ENCODE results near the gene CDH23. TPM values are rescaled to one million over a fixed set of nuclear protein-coding genes. Genes with fewer than 3 reads are reported as not detected.

The CDH23 gene
- total RNA-seq, 1 experiment from 2014 or later, result not detected

GRCh38 chr10:71443676-71444075 is 47.0 kb downstream of the CDH23 start:
- intact Hi-C loops (cut with micrococcal nuclease), result no loop called here

GRCh38 chr10:71444284-71445054 is 47.7 kb downstream of the CDH23 start:
- Histone ChIP-seq H3K9me3 (ENCODE audit: low read length) (no peaks in the 10 kb centered on the region), H3K4me1 (ENCODE audit: insufficient read depth, low read length) (no peaks in the 10 kb centered on the region), H2AFZ (ENCODE audit: low read length) (no peak overlapping the region), H4K20me1 (ENCODE audit: low read length) (no peaks in the 10 kb centered on the region), H3K27me3 (ENCODE audit: low read length) (no peaks in the 10 kb centered on the region), H3K36me3 (ENCODE audit: low read depth, low read length) (no peaks in the 10 kb centered on the region), H3K79me2 (ENCODE audit: low read length) (no peaks in the 10 kb centered on the region), H3K4me3 (ENCODE audit: low read length) (no peak overlapping the region), H3K4me2 (ENCODE audit: low read length) (no peak overlapping the region), H3K27ac (ENCODE audit: low read length) (no peak overlapping the region), H3F3A (ENCODE audit: low read length, unreplicated experiment) (no peaks in the 10 kb centered on the region), H3K9ac (ENCODE audit: low read length) (no peak overlapping the region), H3K9me2 (replicated peaks; ENCODE audit: low read length) (no peaks in the 10 kb centered on the region)
- intact Hi-C loops (cut with micrococcal nuclease), result no loop called here
- ChIA-PET CTCF (no interaction called here), POLR2A (ENCODE audit: unreplicated experiment) (no interaction called here)
- no TSS peak for BruUV-seq (replicated peaks)
- TF ChIP-seq EZH2 (IDR thresholded peaks at IDR 0.05; ENCODE audit: low read length, unreplicated experiment) (no peak), EZH2phosphoT487 (IDR thresholded peaks at IDR 0.05; ENCODE audit: borderline replicate concordance, low read length) (no peak)
- TF ChIP-seq, protein P1, sequence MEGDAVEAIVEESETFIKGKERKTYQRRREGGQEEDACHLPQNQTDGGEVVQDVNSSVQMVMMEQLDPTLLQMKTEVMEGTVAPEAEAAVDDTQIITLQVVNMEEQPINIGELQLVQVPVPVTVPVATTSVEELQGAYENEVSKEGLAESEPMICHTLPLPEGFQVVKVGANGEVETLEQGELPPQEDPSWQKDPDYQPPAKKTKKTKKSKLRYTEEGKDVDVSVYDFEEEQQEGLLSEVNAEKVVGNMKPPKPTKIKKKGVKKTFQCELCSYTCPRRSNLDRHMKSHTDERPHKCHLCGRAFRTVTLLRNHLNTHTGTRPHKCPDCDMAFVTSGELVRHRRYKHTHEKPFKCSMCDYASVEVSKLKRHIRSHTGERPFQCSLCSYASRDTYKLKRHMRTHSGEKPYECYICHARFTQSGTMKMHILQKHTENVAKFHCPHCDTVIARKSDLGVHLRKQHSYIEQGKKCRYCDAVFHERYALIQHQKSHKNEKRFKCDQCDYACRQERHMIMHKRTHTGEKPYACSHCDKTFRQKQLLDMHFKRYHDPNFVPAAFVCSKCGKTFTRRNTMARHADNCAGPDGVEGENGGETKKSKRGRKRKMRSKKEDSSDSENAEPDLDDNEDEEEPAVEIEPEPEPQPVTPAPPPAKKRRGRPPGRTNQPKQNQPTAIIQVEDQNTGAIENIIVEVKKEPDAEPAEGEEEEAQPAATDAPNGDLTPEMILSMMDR (conservative IDR thresholded peaks at IDR 0.05; ENCODE audit: low read depth, low read length), result no peak
- DNase-seq (no peak), ATAC-seq (no peak)

More at GRCh38 chr10:71443676-71444075, 47.0 kb downstream of the CDH23 start:
- no peak overlapping the region for H3K4me2 ChIP-seq (ENCODE audit: low read length)
- no peaks in the 10 kb centered on the region for H3K9me2 ChIP-seq (replicated peaks; ENCODE audit: low read length)
- no peak overlapping the region for H3K27ac ChIP-seq (ENCODE audit: low read length)
- H3K79me2 ChIP-seq (ENCODE audit: low read length), result no peaks in the 10 kb centered on the region
- CTCF ChIA-PET, result no interaction called here
- no peak overlapping the region for H3K9ac ChIP-seq (ENCODE audit: low read length)
- H4K20me1 ChIP-seq (ENCODE audit: low read length), result no peaks in the 10 kb centered on the region
- DNase-seq, result no peak
- no peaks in the 10 kb centered on the region for H3F3A ChIP-seq (ENCODE audit: low read length, unreplicated experiment)
- BruUV-seq (replicated peaks), result no TSS peak
- no peak overlapping the region for H3K4me3 ChIP-seq (ENCODE audit: low read length)
- no peaks in the 10 kb centered on the region for H3K9me3 ChIP-seq (ENCODE audit: low read length)
- TF ChIP-seq EZH2phosphoT487 (IDR thresholded peaks at IDR 0.05; ENCODE audit: borderline replicate concordance, low read length), result no peak
- no peak for TF ChIP-seq EZH2 (IDR thresholded peaks at IDR 0.05; ENCODE audit: low read length, unreplicated experiment)
- TF ChIP-seq, protein P1 (conservative IDR thresholded peaks at IDR 0.05; ENCODE audit: low read depth, low read length), result no peak
- no peak overlapping the region for H2AFZ ChIP-seq (ENCODE audit: low read length)
- H3K27me3 ChIP-seq (ENCODE audit: low read length), result no peaks in the 10 kb centered on the region
- POLR2A ChIA-PET (ENCODE audit: unreplicated experiment), result no interaction called here
- H3K36me3 ChIP-seq (ENCODE audit: low read depth, low read length), result no peaks in the 10 kb centered on the region
- no peaks in the 10 kb centered on the region for H3K4me1 ChIP-seq (ENCODE audit: insufficient read depth, low read length)
- ATAC-seq, result no peak

DNA sequence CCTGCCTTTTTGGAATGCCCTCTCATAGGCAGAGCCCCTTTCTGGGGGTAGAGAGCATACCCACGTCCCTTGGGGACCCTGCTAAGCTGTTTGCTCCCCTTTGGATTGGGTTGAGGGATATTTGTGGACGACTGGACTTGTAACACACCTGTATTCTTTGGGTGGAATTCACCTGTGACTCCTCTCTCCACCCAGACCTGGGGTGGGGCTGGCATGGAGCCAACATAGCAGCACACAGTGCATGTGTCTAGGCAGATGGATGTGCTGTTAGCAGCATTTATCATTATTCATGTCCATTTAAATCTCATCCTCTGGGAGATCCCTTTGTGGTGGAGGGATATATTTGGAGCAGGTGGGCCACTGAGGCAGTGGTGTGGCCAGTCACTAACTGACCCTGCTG is 51.0 kb downstream of the CDH23 start:
- Histone ChIP-seq H3K4me2 (ENCODE audit: low read length) (no peak overlapping the region), H2AFZ (ENCODE audit: low read length) (no peak overlapping the region), H4K20me1 (ENCODE audit: low read length) (no peaks in the 10 kb centered on the region), H3K9me2 (replicated peaks; ENCODE audit: low read length) (no peaks in the 10 kb centered on the region), H3F3A (ENCODE audit: low read length, unreplicated experiment) (no peaks in the 10 kb centered on the region), H3K4me3 (ENCODE audit: low read length) (no peak overlapping the region), H3K79me2 (ENCODE audit: low read length) (no peaks in the 10 kb centered on the region), H3K36me3 (ENCODE audit: low read depth, low read length) (no peaks in the 10 kb centered on the region), H3K27ac (ENCODE audit: low read length) (no peak overlapping the region), H3K27me3 (ENCODE audit: low read length) (no peaks in the 10 kb centered on the region), H3K9me3 (ENCODE audit: low read length) (no peaks in the 10 kb centered on the region), H3K4me1 (ENCODE audit: insufficient read depth, low read length) (no peaks in the 10 kb centered on the region), H3K9ac (ENCODE audit: low read length) (no peak overlapping the region)
- ATAC-seq, result no peak
- TF ChIP-seq EZH2 (IDR thresholded peaks at IDR 0.05; ENCODE audit: low read length, unreplicated experiment) (no peak), EZH2phosphoT487 (IDR thresholded peaks at IDR 0.05; ENCODE audit: borderline replicate concordance, low read length) (no peak)
- TF ChIP-seq, protein P1 (conservative IDR thresholded peaks at IDR 0.05; ENCODE audit: low read depth, low read length), result no peak
- BruUV-seq (replicated peaks), result no TSS peak
- DNase-seq, result no peak
- ChIA-PET POLR2A (ENCODE audit: unreplicated experiment) (no interaction called here), CTCF (no interaction called here)
- intact Hi-C loops (cut with micrococcal nuclease), result no loop called here
